ENCODE measurements around the gene POU2F3. TPM values are rescaled to one million over a fixed set of nuclear protein-coding genes. Genes with fewer than 3 reads are reported as not detected.

The POU2F3 gene
- total RNA-seq, 1 donor from 2014 or later, result 0.05 TPM

GRCh38 chr11:120226242-120226641, 13.7 kb upstream of the POU2F3 start:
- no peak for DNase-seq (ENCODE audit: low read depth)

GRCh38 chr11:120226714-120227113, 13.2 kb upstream of the POU2F3 start:
- DNase-seq (ENCODE audit: low read depth), result no peak

GRCh38 chr11:120227228-120227852, 12.6 kb upstream of the POU2F3 start:
- DNase-seq (ENCODE audit: low read depth), result no peak

- no peak for DNase-seq (ENCODE audit: low read depth)
These were observed 11.1 kb upstream of the POU2F3 start for GRCh38 chr11:120228794-120229384.

GRCh38 chr11:120229451-120230424, 10.2 kb upstream of the POU2F3 start:
- DNase-seq (ENCODE audit: low read depth), result no peak

GRCh38 chr11:120230433-120231071, 9.4 kb upstream of the POU2F3 start:
- DNase-seq (ENCODE audit: low read depth), result no peak

- no peak for DNase-seq (ENCODE audit: low read depth)
These were observed 8.0 kb upstream of the POU2F3 start for GRCh38 chr11:120231963-120232362.

GRCh38 chr11:120233207-120233803, 6.6 kb upstream of the POU2F3 start:
- DNase-seq (ENCODE audit: low read depth), result no peak

GRCh38 chr11:120235024-120235628, 4.8 kb upstream of the POU2F3 start:
- DNase-seq (ENCODE audit: low read depth), result peak; percentile 53

- DNase-seq (ENCODE audit: low read depth), result no peak
These were observed 3.5 kb upstream of the POU2F3 start for GRCh38 chr11:120236169-120237107.

- no peak for DNase-seq (ENCODE audit: low read depth)
These were observed 846 bp upstream of the POU2F3 start for GRCh38 chr11:120238968-120239620.

GRCh38 chr11:120240866-120241265, 926 bp downstream of the POU2F3 start:
- DNase-seq (ENCODE audit: low read depth), result no peak

GRCh38 chr11:120241277-120241676, 1.3 kb downstream of the POU2F3 start:
- DNase-seq (ENCODE audit: low read depth), result no peak

GRCh38 chr11:120243221-120243620, 3.3 kb downstream of the POU2F3 start:
- DNase-seq (ENCODE audit: low read depth), result no peak

- peak; percentile 41 for DNase-seq (ENCODE audit: low read depth)
These were observed 4.8 kb downstream of the POU2F3 start for GRCh38 chr11:120244476-120245365.

- no peak for DNase-seq (ENCODE audit: low read depth)
These were observed 5.5 kb downstream of the POU2F3 start for GRCh38 chr11:120245434-120245833.

GRCh38 chr11:120248551-120249278, 8.8 kb downstream of the POU2F3 start:
- DNase-seq (ENCODE audit: low read depth), result peak; percentile 94
